Measurements from ENCODE around the gene PAWR. TPM values are rescaled to one million over a fixed set of nuclear protein-coding genes. Genes with fewer than 3 reads are reported as not detected.

The PAWR gene
- total and polyA plus RNA-seq, 2 donors (not counting 3 experiments of a cell fraction or from before 2014, with no cell fraction given) = 18.3 to 154 TPM

DNA sequence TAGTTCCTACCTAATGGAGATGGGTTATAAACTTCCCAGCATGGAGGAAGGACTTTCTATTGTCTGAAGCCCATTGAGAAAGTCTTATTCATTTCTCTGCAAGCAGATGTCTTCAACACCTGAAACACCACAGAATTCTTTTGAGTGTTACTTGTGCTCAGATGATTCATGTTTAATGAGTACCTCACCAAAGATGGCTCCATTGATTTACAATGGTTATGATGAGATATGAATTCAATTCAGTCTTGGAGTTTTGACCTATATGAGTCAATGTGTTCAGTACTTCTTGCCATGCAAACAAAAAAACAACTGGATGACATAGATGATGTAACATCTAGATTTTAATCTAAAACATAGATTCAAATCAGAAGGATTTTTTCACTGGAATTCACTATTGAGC, 15.4 kb upstream of the PAWR start:
- H3K36me3 ChIP-seq (ENCODE audit: control insufficient read depth in 2 of 2, extremely low read depth in 1 of 2, insufficient read depth in 2 of 2, low read length in 2 of 2) = no peaks in the 10 kb centered on the region
- H3K9ac ChIP-seq (replicated peaks; ENCODE audit: extremely low read depth, insufficient read depth, low read length) = no peak overlapping the region
- CTCF ChIA-PET = no interaction called here
- no peak overlapping the region for H2AFZ ChIP-seq (ENCODE audit: low read depth, low read length)
- intact Hi-C loops (cut with micrococcal nuclease) (no loop called here), dilution Hi-C loops (cut with MboI; ENCODE audit: extremely low pct_ligation_motif_present, low sequenced_read_pairs) (no loop called here)
- no peak overlapping the region for H3K4me3 ChIP-seq (replicated peaks in 1 of 3; ENCODE audit: insufficient read depth in 1 of 3, low read depth in 1 of 3, low read length in 3 of 3)
- POLR2A ChIA-PET = no interaction called here
- H3K9me3 ChIP-seq (replicated peaks; ENCODE audit: control insufficient read depth, insufficient read depth, low read length) = no peaks in the 10 kb centered on the region
- no peaks in the 10 kb centered on the region for H4K20me1 ChIP-seq (replicated peaks; ENCODE audit: control insufficient read depth, extremely low read depth, insufficient read depth, low read length)
- no peaks in the 10 kb centered on the region for H3K9me1 ChIP-seq (replicated peaks; ENCODE audit: control insufficient read depth, extremely low read depth, insufficient read depth, low read length)
- TF ChIP-seq FOS (IDR thresholded peaks at IDR 0.05; ENCODE audit: borderline replicate concordance, insufficient read depth, low read length) = no peak
- H3K27ac ChIP-seq (ENCODE audit: insufficient read depth, low read depth, low read length) = no peak overlapping the region
- FAIRE-seq = no peak
- H3K27me3 ChIP-seq (ENCODE audit: control insufficient read depth in 2 of 2, insufficient read depth in 2 of 2, low read length in 2 of 2) = peaks cover 0 to 2% of the 10 kb centered on the region in 2 experiments
- H3K4me2 ChIP-seq (ENCODE audit: insufficient read depth, low read length) = no peak overlapping the region
- no peak for DNase-seq (ENCODE audit: low read depth, low spot score)
- no peaks in the 10 kb centered on the region for H3K79me2 ChIP-seq (ENCODE audit: control insufficient read depth, insufficient read depth, low read length)
- BruUV-seq (replicated peaks) = no TSS peak
- H3K4me1 ChIP-seq (ENCODE audit: control insufficient read depth, extremely low read depth, insufficient read depth, low read length) = no peaks in the 10 kb centered on the region

DNA sequence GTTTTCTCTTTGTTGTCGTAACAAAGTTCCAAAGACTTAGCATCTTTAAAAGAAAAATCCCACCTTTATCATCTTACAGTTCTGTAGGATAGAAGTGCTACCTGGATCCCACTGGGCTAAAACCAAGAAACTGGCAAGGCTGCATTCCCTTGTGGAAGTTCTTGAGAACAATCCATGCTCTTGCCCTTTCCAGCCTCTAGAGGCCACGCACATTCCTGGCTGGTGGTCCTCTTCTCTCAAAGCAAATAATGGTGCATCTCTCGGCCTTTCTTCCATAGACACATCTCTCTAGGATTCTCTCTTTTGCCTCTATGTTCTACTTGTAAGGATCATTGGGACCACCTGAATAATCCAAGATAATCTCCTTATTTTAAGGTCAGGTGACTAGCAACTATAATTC, 8.2 kb upstream of the PAWR start:
- TF ChIP-seq GATA2 (IDR thresholded peaks at IDR 0.05; ENCODE audit: insufficient read depth, insufficient read length, low read depth, low read length) = no peak
- TF ChIP-seq FOS (IDR thresholded peaks at IDR 0.05; ENCODE audit: borderline replicate concordance, insufficient read depth, low read length) = no peak
- TF ChIP-seq EZH2 (IDR thresholded peaks at IDR 0.05; ENCODE audit: borderline replicate concordance, low read depth, low read length, severe bottlenecking) = no peak
- TF ChIP-seq, protein P1, sequence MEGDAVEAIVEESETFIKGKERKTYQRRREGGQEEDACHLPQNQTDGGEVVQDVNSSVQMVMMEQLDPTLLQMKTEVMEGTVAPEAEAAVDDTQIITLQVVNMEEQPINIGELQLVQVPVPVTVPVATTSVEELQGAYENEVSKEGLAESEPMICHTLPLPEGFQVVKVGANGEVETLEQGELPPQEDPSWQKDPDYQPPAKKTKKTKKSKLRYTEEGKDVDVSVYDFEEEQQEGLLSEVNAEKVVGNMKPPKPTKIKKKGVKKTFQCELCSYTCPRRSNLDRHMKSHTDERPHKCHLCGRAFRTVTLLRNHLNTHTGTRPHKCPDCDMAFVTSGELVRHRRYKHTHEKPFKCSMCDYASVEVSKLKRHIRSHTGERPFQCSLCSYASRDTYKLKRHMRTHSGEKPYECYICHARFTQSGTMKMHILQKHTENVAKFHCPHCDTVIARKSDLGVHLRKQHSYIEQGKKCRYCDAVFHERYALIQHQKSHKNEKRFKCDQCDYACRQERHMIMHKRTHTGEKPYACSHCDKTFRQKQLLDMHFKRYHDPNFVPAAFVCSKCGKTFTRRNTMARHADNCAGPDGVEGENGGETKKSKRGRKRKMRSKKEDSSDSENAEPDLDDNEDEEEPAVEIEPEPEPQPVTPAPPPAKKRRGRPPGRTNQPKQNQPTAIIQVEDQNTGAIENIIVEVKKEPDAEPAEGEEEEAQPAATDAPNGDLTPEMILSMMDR (IDR thresholded peaks at IDR 0.05; ENCODE audit: extremely low read depth in 1 of 2, insufficient read depth in 1 of 2, low read depth in 1 of 2, low read length in 2 of 2) = no peak
- TF ChIP-seq, protein P2, sequence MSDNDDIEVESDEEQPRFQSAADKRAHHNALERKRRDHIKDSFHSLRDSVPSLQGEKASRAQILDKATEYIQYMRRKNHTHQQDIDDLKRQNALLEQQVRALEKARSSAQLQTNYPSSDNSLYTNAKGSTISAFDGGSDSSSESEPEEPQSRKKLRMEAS (IDR thresholded peaks at IDR 0.05; ENCODE audit: insufficient read depth, insufficient read length) = no peak
- no peak for TF ChIP-seq JUN (IDR thresholded peaks at IDR 0.05; ENCODE audit: borderline replicate concordance, insufficient read depth, insufficient read length, low read depth)
- no peak for TF ChIP-seq POLR2AphosphoS5 (IDR thresholded peaks at IDR 0.05; ENCODE audit: insufficient read depth, low read depth, low read length)
- TF ChIP-seq MYC (IDR thresholded peaks at IDR 0.05; ENCODE audit: low read depth, low read length) = no peak
- no peak for TF ChIP-seq POLR2A (IDR thresholded peaks at IDR 0.05; ENCODE audit: low read depth, low read length)
- POLR2A ChIA-PET = no interaction called here
- CTCF ChIA-PET = interaction anchor here (1.3 kb wide), 1 partner anchor 69 kb away, joined by 3 read pairs; no protein-coding TSS in a partner anchor

More for the DNA sequence above, 8.2 kb upstream of the PAWR start:
- Histone ChIP-seq H3K4me2 (ENCODE audit: insufficient read depth, low read length) (no peak overlapping the region), H3K36me3 (ENCODE audit: control insufficient read depth in 2 of 2, extremely low read depth in 1 of 2, insufficient read depth in 2 of 2, low read length in 2 of 2) (no peaks in the 10 kb centered on the region), H3K27me3 (ENCODE audit: control insufficient read depth in 2 of 2, insufficient read depth in 2 of 2, low read length in 2 of 2) (no peaks in the 10 kb centered on the region), H3K27ac (ENCODE audit: insufficient read depth, low read depth, low read length) (no peak overlapping the region), H3K4me1 (ENCODE audit: control insufficient read depth, extremely low read depth, insufficient read depth, low read length) (no peaks in the 10 kb centered on the region), H3K9ac (replicated peaks; ENCODE audit: extremely low read depth, insufficient read depth, low read length) (no peak overlapping the region), H3K9me1 (replicated peaks; ENCODE audit: control insufficient read depth, extremely low read depth, insufficient read depth, low read length) (no peaks in the 10 kb centered on the region), H3K4me3 (replicated peaks in 1 of 3; ENCODE audit: insufficient read depth in 1 of 3, low read depth in 1 of 3, low read length in 3 of 3) (no peak overlapping the region), H2AFZ (ENCODE audit: low read depth, low read length) (no peak overlapping the region), H3K79me2 (ENCODE audit: control insufficient read depth, insufficient read depth, low read length) (no peaks in the 10 kb centered on the region), H3K9me3 (replicated peaks; ENCODE audit: control insufficient read depth, insufficient read depth, low read length) (no peaks in the 10 kb centered on the region), H4K20me1 (replicated peaks; ENCODE audit: control insufficient read depth, extremely low read depth, insufficient read depth, low read length) (no peaks in the 10 kb centered on the region)
- DNase-seq (ENCODE audit: low read depth, low spot score) (no peak), FAIRE-seq (no peak)
- BruUV-seq (replicated peaks) = no TSS peak
- intact Hi-C loops (cut with micrococcal nuclease) (no loop called here), dilution Hi-C loops (cut with MboI; ENCODE audit: extremely low pct_ligation_motif_present, low sequenced_read_pairs) (no loop called here)

All from endothelial cell of umbilical vein (primary cell).